A673 (cell line): Measurements from ENCODE around the gene MGAT5. TPM values are rescaled to one million over a fixed set of nuclear protein-coding genes. Genes with fewer than 3 reads are reported as not detected.

Experiments
- BruUV-seq: library from RNA; stranded (reverse); fragments of 400-500 nt; replicated peaks from 2 replicates; lab custom pipeline; 2021; lab: Mats Ljungman, UMichigan
- CTCF ChIA-PET: fragments of 300-600 bp; sonication (Branson Sonifier 250); formaldehyde crosslinking; loops from one replicate; lab custom pipeline; 2022; ENCODE audit warnings: antibody characterized with exemption; lab: Charles Lee
- POLR2A ChIA-PET: fragments of 300-600 bp; sonication (Branson Sonifier 250); formaldehyde crosslinking; loops from one replicate; lab custom pipeline; 2022; ENCODE audit warnings: antibody characterized with exemption; ENCODE audit not compliant: low non-redundant PET; lab: Charles Lee
- DNase-seq: peaks from one replicate; pipeline ENCODE4 v3.0.0-alpha.2; 2015; ENCODE audit warnings: low spot score
- H3K27ac ChIP-seq: fragments of 200-600 bp; sonication (generic); 2 replicates; pipeline ENCODE4 v1.5.1; 2016; ENCODE audit warnings: mixed run types, low read depth, mild to moderate bottlenecking, mixed read lengths, antibody characterized with exemption, low read length; ENCODE audit not compliant: poor library complexity, severe bottlenecking
- H3K27me3 ChIP-seq: fragments of 200-600 bp; sonication (generic); replicated peaks from 2 replicates; pipeline ENCODE4 v1.6.1; 2017; ENCODE audit warnings: mixed run types, low read depth, mild to moderate bottlenecking, mixed read lengths, antibody characterized with exemption, low read length; ENCODE audit not compliant: insufficient read depth, poor library complexity
- H3K36me3 ChIP-seq: fragments of 200-600 bp; sonication (generic); 2 replicates; pipeline ENCODE4 v1.6.1; 2016; ENCODE audit warnings: mixed run types, mild to moderate bottlenecking, mixed read lengths, antibody characterized with exemption, low read length; ENCODE audit not compliant: insufficient read depth, poor library complexity, severe bottlenecking
- H3K4me1 ChIP-seq: fragments of 200-600 bp; sonication (generic); 2 replicates; pipeline ENCODE4 v1.6.1; 2017; ENCODE audit warnings: mixed run types, mild to moderate bottlenecking, mixed read lengths, antibody characterized with exemption, low read length; ENCODE audit not compliant: insufficient read depth, poor library complexity, severe bottlenecking
- H3K4me3 ChIP-seq: fragments of 200-600 bp; sonication (generic); 2 replicates; pipeline ENCODE4 v1.5.1; 2016; ENCODE audit warnings: low read depth, mixed run types, mild to moderate bottlenecking, mixed read lengths, low read length; ENCODE audit not compliant: poor library complexity, severe bottlenecking
- H3K9me3 ChIP-seq: fragments of 200-600 bp; sonication (generic); 2 replicates; pipeline ENCODE4 v1.6.1; 2016; ENCODE audit warnings: mixed run types, low read depth, mild to moderate bottlenecking, mixed read lengths, antibody characterized with exemption, low read length; ENCODE audit not compliant: poor library complexity, severe bottlenecking
- EZH2 ChIP-seq: fragments of 200-600 bp; sonication (generic); IDR thresholded peaks from 2 replicates; pipeline ENCODE4 v1.6.1; 2017; ENCODE audit warnings: borderline replicate concordance, low read depth, mild to moderate bottlenecking, mixed read lengths, antibody characterized with exemption, low read length; ENCODE audit not compliant: poor library complexity, severe bottlenecking
- intact Hi-C: fragments of 100-400 bp; cut with micrococcal nuclease; formaldehyde crosslinking; loops from one replicate; pipeline ENCODE4 v1.10.0; 2022; ENCODE audit not compliant: unreplicated experiment
- total RNA-seq: library from RNA; stranded (reverse); gene quantifications from 2 replicates; pipeline ENCODE4 v1.2.3, GENCODE V29; 2021
- TF ChIP-seq, protein P1 (sequence below): fragments of 300-800, 200-600 bp; sonication (generic); conservative IDR thresholded peaks from 2 replicates; pipeline ENCODE4 v1.5.1; 2017; ENCODE audit warnings: low read depth, mild to moderate bottlenecking, antibody characterized with exemption, low read length, moderate library complexity, mixed read lengths

Gene MGAT5
- total RNA-seq, 1 experiment from 2014 or later = 11.0 TPM

DNA sequence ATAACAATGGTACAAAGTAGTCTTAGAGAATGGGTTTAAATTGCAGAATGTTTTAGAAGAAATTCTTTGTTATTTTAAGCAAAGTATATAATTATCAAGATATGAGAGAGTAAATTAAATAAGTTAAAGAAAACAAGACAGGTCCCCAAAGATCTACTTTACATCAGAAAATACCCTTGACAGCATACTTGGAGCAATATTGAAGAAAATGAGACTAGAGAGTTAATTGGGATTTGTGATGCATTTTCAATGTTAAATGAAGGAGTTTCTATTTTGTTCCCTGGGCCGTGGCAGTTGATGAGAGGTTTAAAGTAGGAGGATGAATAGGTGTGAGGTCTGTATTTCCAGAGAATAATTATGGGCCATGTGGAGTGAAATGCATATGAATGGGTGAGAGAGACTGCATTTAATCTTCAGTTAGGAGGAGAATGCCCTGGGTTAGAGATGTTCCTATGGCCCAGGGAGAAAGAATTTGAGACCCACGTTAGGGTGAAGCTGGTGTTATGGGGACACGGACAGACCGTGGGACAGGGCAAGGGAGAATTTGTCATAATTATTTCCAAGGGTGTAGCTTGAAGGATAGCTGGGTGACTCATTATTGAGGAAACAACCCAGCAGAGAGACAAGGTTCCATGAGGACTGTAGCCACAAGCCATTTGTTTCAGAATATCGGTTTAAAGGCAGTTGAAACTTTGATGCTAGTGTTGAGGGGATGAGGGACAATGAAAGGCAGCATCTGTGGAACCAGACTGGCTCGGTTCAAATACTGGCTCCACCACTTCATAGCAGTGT lies 22.7 kb downstream of the MGAT5 start:
- CTCF ChIA-PET = no interaction called here

DNA sequence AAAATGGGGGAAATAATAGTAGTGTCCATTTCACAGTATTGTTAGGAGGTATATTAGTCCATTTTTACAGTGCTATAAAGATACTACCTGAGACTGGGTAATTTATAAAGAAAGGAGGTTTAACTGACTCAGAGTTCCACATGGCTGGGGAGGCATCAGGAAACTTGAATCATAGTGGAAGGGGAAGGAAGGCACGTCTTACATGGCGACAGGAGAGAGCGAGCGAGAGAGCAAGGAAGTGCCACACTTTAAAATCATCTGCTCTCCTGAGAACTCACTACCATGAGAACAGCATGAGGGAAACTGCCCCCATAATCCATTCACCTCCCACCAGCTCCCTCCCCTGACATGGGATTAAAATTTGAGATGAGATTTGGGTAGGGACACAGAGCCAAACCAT lies 23.4 kb downstream of the MGAT5 start:
- Histone ChIP-seq H3K27ac (no peak overlapping the region), H3K4me1 (no peaks in the 10 kb centered on the region), H3K4me3 (no peak overlapping the region), H3K36me3 (no peaks in the 10 kb centered on the region), H3K27me3 (no peaks in the 10 kb centered on the region), H3K9me3 (no peaks in the 10 kb centered on the region)
- POLR2A ChIA-PET = no interaction called here
- no peak for DNase-seq
- TF ChIP-seq, protein P1, sequence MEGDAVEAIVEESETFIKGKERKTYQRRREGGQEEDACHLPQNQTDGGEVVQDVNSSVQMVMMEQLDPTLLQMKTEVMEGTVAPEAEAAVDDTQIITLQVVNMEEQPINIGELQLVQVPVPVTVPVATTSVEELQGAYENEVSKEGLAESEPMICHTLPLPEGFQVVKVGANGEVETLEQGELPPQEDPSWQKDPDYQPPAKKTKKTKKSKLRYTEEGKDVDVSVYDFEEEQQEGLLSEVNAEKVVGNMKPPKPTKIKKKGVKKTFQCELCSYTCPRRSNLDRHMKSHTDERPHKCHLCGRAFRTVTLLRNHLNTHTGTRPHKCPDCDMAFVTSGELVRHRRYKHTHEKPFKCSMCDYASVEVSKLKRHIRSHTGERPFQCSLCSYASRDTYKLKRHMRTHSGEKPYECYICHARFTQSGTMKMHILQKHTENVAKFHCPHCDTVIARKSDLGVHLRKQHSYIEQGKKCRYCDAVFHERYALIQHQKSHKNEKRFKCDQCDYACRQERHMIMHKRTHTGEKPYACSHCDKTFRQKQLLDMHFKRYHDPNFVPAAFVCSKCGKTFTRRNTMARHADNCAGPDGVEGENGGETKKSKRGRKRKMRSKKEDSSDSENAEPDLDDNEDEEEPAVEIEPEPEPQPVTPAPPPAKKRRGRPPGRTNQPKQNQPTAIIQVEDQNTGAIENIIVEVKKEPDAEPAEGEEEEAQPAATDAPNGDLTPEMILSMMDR = no peak
- no peak for TF ChIP-seq EZH2
- intact Hi-C loops = no loop called here
- CTCF ChIA-PET = no interaction called here
- BruUV-seq = no TSS peak

More for the DNA sequence above, 22.7 kb downstream of the MGAT5 start:
- no peaks in the 10 kb centered on the region for H3K9me3 ChIP-seq
- POLR2A ChIA-PET = no interaction called here
- no peak overlapping the region for H3K27ac ChIP-seq
- H3K27me3 ChIP-seq = no peaks in the 10 kb centered on the region
- TF ChIP-seq, protein P1 = no peak
- no peak for TF ChIP-seq EZH2
- BruUV-seq = no TSS peak
- intact Hi-C loops = no loop called here
- no peaks in the 10 kb centered on the region for H3K36me3 ChIP-seq
- H3K4me3 ChIP-seq = no peak overlapping the region
- H3K4me1 ChIP-seq = no peaks in the 10 kb centered on the region
- no peak for DNase-seq

DNA sequence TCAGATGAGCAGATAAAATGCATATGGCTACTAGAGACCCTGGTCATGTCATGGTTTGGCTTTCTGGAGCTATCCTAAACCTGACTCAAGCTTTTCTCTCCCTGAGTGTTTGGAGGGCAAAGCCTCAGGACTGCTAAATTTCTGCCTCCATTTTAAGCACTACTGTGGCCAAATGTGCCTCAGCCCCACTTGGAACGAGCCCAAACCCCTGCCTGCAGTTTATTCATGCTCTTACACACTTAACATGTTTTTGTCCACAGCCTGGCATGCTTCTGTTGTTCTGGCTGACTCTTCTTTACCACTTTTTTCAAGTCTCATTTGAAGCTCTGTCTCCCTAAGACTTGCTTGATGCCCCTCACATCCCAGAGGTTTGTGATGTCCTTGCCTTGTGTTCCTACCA lies 24.7 kb downstream of the MGAT5 start:
- BruUV-seq = no TSS peak
- Histone ChIP-seq H3K27ac (no peak overlapping the region), H3K36me3 (no peaks in the 10 kb centered on the region), H3K4me3 (no peak overlapping the region), H3K4me1 (no peaks in the 10 kb centered on the region), H3K9me3 (no peaks in the 10 kb centered on the region), H3K27me3 (no peaks in the 10 kb centered on the region)
- TF ChIP-seq, protein P1 = no peak
- no peak for TF ChIP-seq EZH2
- CTCF ChIA-PET = no interaction called here
- no peak for DNase-seq
- intact Hi-C loops = no loop called here
- POLR2A ChIA-PET = no interaction called here
